CD4-positive, alpha-beta T cell (primary cell): Measurements from ENCODE around the gene ARHGAP29. TPM values are rescaled to one million over a fixed set of nuclear protein-coding genes. Genes with fewer than 3 reads are reported as not detected.

Experiments
- ATAC-seq: fragments of 200-7000 bp; cut with Tn5 transposase; one replicate; pipeline ENCODE4 v1.10.0; 2022; ENCODE audit warnings: mild to moderate bottlenecking; ENCODE audit not compliant: poor library complexity
- CTCF ChIA-PET: fragments of 350-600 bp; sonication (Branson Sonifier 250); formaldehyde crosslinking; loops from one replicate; lab custom pipeline; 2021; ENCODE audit warnings: antibody characterized with exemption, inconsistent platforms; lab: Charles Lee
- POLR2A ChIA-PET: fragments of 350-600 bp; sonication (Branson Sonifier 250); formaldehyde crosslinking; loops from one replicate; lab custom pipeline; 2021; ENCODE audit warnings: antibody characterized with exemption, inconsistent platforms; lab: Charles Lee
- DNase-seq, 14 experiments: peaks; one replicate each; pipeline ENCODE4 v3.0.0-alpha.2; 2013 to 2020; ENCODE audit warnings: mixed read lengths in 2 of 14
- H3K27ac ChIP-seq, 2 donors: one replicate each; pipeline versions ENCODE4 v1.5.1 to v1.7.0; 2013; ENCODE audit warnings: low read length in 2 of 2, low read depth in 1 of 2, mild to moderate bottlenecking in 1 of 2
- H3K27me3 ChIP-seq, 2 experiments: 1 replicate in 1 of 2; 2 replicates in 1 of 2; pipeline versions ENCODE4 v1.6.1 to v1.7.0; 2013; ENCODE audit warnings: low read length in 2 of 2, control low read depth in 1 of 2, mild to moderate bottlenecking in 1 of 2, moderate library complexity in 1 of 2; ENCODE audit not compliant: insufficient read depth in 2 of 2, control insufficient read depth in 1 of 2
- H3K36me3 ChIP-seq: one replicate; pipeline ENCODE4 v1.6.1; 2013; ENCODE audit warnings: low read length, control low read depth; ENCODE audit not compliant: insufficient read depth
- H3K4me1 ChIP-seq: one replicate; pipeline ENCODE4 v1.6.1; 2013; ENCODE audit warnings: low read length, control low read depth; ENCODE audit not compliant: insufficient read depth
- H3K4me3 ChIP-seq: one replicate; pipeline ENCODE4 v1.5.1; 2013; ENCODE audit warnings: mild to moderate bottlenecking, low read length, moderate library complexity
- H3K9me3 ChIP-seq, 2 experiments: 1 replicate in 1 of 2; 2 replicates in 1 of 2; pipeline versions ENCODE4 v1.6.1 to v1.7.0; 2013; ENCODE audit warnings: low read length in 2 of 2, mild to moderate bottlenecking in 2 of 2, control low read depth in 1 of 2, moderate library complexity in 1 of 2; ENCODE audit not compliant: control insufficient read depth in 1 of 2, insufficient read depth in 1 of 2
- H3K27ac Mint-ChIP-seq: one replicate; pipeline ENCODE4 v1.8.0; 2020; ENCODE audit warnings: mixed read lengths
- H3K27me3 Mint-ChIP-seq: one replicate; pipeline ENCODE4 v1.8.0; 2021; ENCODE audit warnings: mixed read lengths
- H3K36me3 Mint-ChIP-seq: one replicate; pipeline ENCODE4 v1.8.0; 2021; ENCODE audit warnings: low read depth, mixed read lengths
- H3K4me1 Mint-ChIP-seq: one replicate; pipeline ENCODE4 v1.8.0; 2021; ENCODE audit warnings: low read depth, mixed read lengths
- H3K4me3 Mint-ChIP-seq: one replicate; pipeline ENCODE4 v1.8.0; 2020; ENCODE audit warnings: mild to moderate bottlenecking, mixed read lengths
- H3K9me3 Mint-ChIP-seq: one replicate; pipeline ENCODE4 v1.8.0; 2020; ENCODE audit warnings: mixed read lengths
- CTCF ChIP-seq: fragments of 200-600 bp; IDR thresholded peaks from one replicate; pipeline ENCODE4 v1.8.0; 2022; ENCODE audit warnings: antibody characterized with exemption, mild to moderate bottlenecking
- intact Hi-C, 2 experiments: fragments of 100-400 bp; cut with DNase I in 1 of 2; cut with micrococcal nuclease in 1 of 2; formaldehyde crosslinking; loops; one replicate each; pipeline versions ENCODE4 v1.15.1 to v1.9.0; 2023 to 2025; cut with DNase I, micrococcal nuclease
- total RNA-seq, 174 experiments: library from RNA in 2 of 174; stranded (reverse) in 2 of 174; gene quantifications; one replicate each; pipeline ENCODE4 v1.2.3 and lab custom pipeline; 2021 to 2026

Gene ARHGAP29
- total RNA-seq, 2 experiments from 2014 or later: not detected

- no peak overlapping the region for H3K27ac ChIP-seq
- POLR2A ChIA-PET: no interaction called here
Measured at GRCh38 chr1:94244816-94245215, 7.4 kb upstream of the ARHGAP29 start.

GRCh38 chr1:94243665-94244064 is 6.3 kb upstream of the ARHGAP29 start:
- no peak for TF ChIP-seq CTCF
- no peak overlapping the region for H3K27ac Mint-ChIP-seq
- Histone ChIP-seq H3K36me3 (no peaks in the 10 kb centered on the region), H3K4me1 (peaks cover 3% of the 10 kb centered on the region), H3K27ac (no peak overlapping the region), H3K27me3 (peaks cover 30 to 65% of the 10 kb centered on the region in 2 experiments), H3K4me3 (no peak overlapping the region), H3K9me3 (peaks cover 3 to 17% of the 10 kb centered on the region in 2 experiments)
- CTCF ChIA-PET: no interaction called here
- ATAC-seq (no peak), DNase-seq (no peak)
- peaks cover 11% of the 10 kb centered on the region for H3K4me1 Mint-ChIP-seq
- peaks cover 91% of the 10 kb centered on the region for H3K27me3 Mint-ChIP-seq
- intact Hi-C loops: no loop called here
- peaks cover 3% of the 10 kb centered on the region for H3K36me3 Mint-ChIP-seq
- H3K4me3 Mint-ChIP-seq: no peak overlapping the region
- peaks cover 18% of the 10 kb centered on the region for H3K9me3 Mint-ChIP-seq
- POLR2A ChIA-PET: no interaction called here

More at GRCh38 chr1:94244816-94245215, 7.4 kb upstream of the ARHGAP29 start:
- TF ChIP-seq CTCF: no peak
- H3K27me3 Mint-ChIP-seq: peaks cover 87% of the 10 kb centered on the region
- ATAC-seq (no peak), DNase-seq (no peak)
- no peak overlapping the region for H3K4me3 Mint-ChIP-seq
- Histone ChIP-seq H3K36me3 (no peaks in the 10 kb centered on the region), H3K9me3 (peaks cover 3 to 17% of the 10 kb centered on the region in 2 experiments), H3K27me3 (peaks cover 29 to 63% of the 10 kb centered on the region in 2 experiments), H3K4me1 (peaks cover 3% of the 10 kb centered on the region), H3K4me3 (no peak overlapping the region)
- H3K9me3 Mint-ChIP-seq: peaks cover 18% of the 10 kb centered on the region
- CTCF ChIA-PET: no interaction called here
- H3K36me3 Mint-ChIP-seq: peaks cover 3% of the 10 kb centered on the region
- intact Hi-C loops: no loop called here
- H3K4me1 Mint-ChIP-seq: peaks cover 11% of the 10 kb centered on the region
- H3K27ac Mint-ChIP-seq: no peak overlapping the region

GRCh38 chr1:94240822-94241221 is 3.4 kb upstream of the ARHGAP29 start:
- peaks cover 15% of the 10 kb centered on the region for H3K4me1 ChIP-seq
- H3K27ac ChIP-seq: no peak overlapping the region
- POLR2A ChIA-PET: no interaction called here
- CTCF ChIA-PET: no interaction called here
- no peaks in the 10 kb centered on the region for H3K36me3 ChIP-seq
- no peak overlapping the region for H3K4me3 ChIP-seq
- H3K4me3 Mint-ChIP-seq: no peak overlapping the region
- peaks cover 8 to 17% of the 10 kb centered on the region in 2 experiments for H3K9me3 ChIP-seq
- intact Hi-C loops: no loop called here
- peaks cover 10% of the 10 kb centered on the region for H3K4me1 Mint-ChIP-seq
- DNase-seq (no peak), ATAC-seq (no peak)
- peaks cover 34 to 65% of the 10 kb centered on the region in 2 experiments for H3K27me3 ChIP-seq
- no peak overlapping the region for H3K27ac Mint-ChIP-seq
- peaks cover 92% of the 10 kb centered on the region for H3K27me3 Mint-ChIP-seq
- TF ChIP-seq CTCF: no peak
- H3K9me3 Mint-ChIP-seq: peaks cover 18% of the 10 kb centered on the region
- peaks cover 3% of the 10 kb centered on the region for H3K36me3 Mint-ChIP-seq
